GM11168 (cell line): ENCODE results near the gene PXDN.

Experiments
- in situ Hi-C: fragments of 300-500 bp; cut with MboI; formaldehyde crosslinking; loops from one replicate; pipeline ENCODE4 v1.12.0; 2022; ENCODE audit warnings: low sequenced_read_pairs; ENCODE audit not compliant: unreplicated experiment

Gene PXDN

GRCh38 chr2:1605102-1606045 is 138.9 kb downstream of the PXDN start:
- in situ Hi-C loops: no loop called here

- in situ Hi-C loops: no loop called here
Observed at GRCh38 chr2:1603521-1603920, 140.8 kb downstream of the PXDN start.

- in situ Hi-C loops: no loop called here
Observed at GRCh38 chr2:1603059-1603458, 141.3 kb downstream of the PXDN start.

GRCh38 chr2:1602278-1603010 is 141.9 kb downstream of the PXDN start:
- in situ Hi-C loops: no loop called here

GRCh38 chr2:1601471-1602277 is 142.6 kb downstream of the PXDN start:
- in situ Hi-C loops: no loop called here

GRCh38 chr2:1601067-1601412 is 143.3 kb downstream of the PXDN start:
- in situ Hi-C loops: no loop called here

- in situ Hi-C loops: no loop called here
Observed at GRCh38 chr2:1600191-1601066, 143.9 kb downstream of the PXDN start.

- in situ Hi-C loops: no loop called here
Observed at GRCh38 chr2:1599301-1600085, 144.8 kb downstream of the PXDN start.

GRCh38 chr2:1598800-1599199 is 145.5 kb downstream of the PXDN start:
- in situ Hi-C loops: no loop called here

- in situ Hi-C loops: no loop called here
Observed at GRCh38 chr2:1598041-1598710, 146.1 kb downstream of the PXDN start.

GRCh38 chr2:1595274-1595673 is 149.0 kb downstream of the PXDN start:
- in situ Hi-C loops: no loop called here

- in situ Hi-C loops: no loop called here
Observed at GRCh38 chr2:1594373-1595171, 149.7 kb downstream of the PXDN start.

GRCh38 chr2:1594123-1594372 is 150.3 kb downstream of the PXDN start:
- in situ Hi-C loops: no loop called here

GRCh38 chr2:1593371-1594122 is 150.8 kb downstream of the PXDN start:
- in situ Hi-C loops: no loop called here

GRCh38 chr2:1591978-1592907 is 152.1 kb downstream of the PXDN start:
- in situ Hi-C loops: no loop called here

- in situ Hi-C loops: no loop called here
Observed at GRCh38 chr2:1591461-1591770, 152.9 kb downstream of the PXDN start.
